GM12801 (cell line): ENCODE data around the gene PPP1R13B.

ENCODE experiments used
- TF ChIP-seq, protein P1 (sequence below): IDR thresholded peaks from one replicate; pipeline ENCODE4 v1.5.1; 2011; ENCODE audit warnings: control low read depth; ENCODE audit not compliant: insufficient read length; ENCODE audit errors: extremely low read depth

PPP1R13B gene

GRCh38 chr14:103702497-103703432 lies 144.6 kb downstream of the PPP1R13B start:
- TF ChIP-seq, protein P1, sequence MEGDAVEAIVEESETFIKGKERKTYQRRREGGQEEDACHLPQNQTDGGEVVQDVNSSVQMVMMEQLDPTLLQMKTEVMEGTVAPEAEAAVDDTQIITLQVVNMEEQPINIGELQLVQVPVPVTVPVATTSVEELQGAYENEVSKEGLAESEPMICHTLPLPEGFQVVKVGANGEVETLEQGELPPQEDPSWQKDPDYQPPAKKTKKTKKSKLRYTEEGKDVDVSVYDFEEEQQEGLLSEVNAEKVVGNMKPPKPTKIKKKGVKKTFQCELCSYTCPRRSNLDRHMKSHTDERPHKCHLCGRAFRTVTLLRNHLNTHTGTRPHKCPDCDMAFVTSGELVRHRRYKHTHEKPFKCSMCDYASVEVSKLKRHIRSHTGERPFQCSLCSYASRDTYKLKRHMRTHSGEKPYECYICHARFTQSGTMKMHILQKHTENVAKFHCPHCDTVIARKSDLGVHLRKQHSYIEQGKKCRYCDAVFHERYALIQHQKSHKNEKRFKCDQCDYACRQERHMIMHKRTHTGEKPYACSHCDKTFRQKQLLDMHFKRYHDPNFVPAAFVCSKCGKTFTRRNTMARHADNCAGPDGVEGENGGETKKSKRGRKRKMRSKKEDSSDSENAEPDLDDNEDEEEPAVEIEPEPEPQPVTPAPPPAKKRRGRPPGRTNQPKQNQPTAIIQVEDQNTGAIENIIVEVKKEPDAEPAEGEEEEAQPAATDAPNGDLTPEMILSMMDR, result no peak

DNA sequence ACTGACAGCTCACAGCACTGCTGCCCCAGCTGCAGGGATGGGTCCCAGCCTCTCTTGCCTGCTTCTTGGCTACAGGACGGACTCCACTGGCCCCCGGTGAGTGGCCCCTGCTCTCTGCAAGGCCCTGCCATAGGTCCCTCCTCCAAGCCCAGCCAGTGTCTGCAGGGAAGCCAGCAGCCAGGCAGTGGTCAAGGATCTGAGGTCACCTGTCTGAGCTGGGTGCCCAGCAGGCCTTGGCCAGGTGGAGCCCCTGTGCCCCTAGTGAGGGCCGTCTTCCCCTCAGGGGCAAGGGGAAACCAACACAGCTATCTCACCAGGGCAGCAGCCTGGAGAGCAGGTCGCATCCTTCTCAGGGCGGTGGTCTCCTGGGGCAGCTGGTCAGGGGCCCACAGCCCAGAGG lies 145.3 kb downstream of the PPP1R13B start:
- TF ChIP-seq, protein P1, result no peak

- TF ChIP-seq, protein P1, result no peak
Measured at GRCh38 chr14:103700753-103701490, 146.5 kb downstream of the PPP1R13B start.

DNA sequence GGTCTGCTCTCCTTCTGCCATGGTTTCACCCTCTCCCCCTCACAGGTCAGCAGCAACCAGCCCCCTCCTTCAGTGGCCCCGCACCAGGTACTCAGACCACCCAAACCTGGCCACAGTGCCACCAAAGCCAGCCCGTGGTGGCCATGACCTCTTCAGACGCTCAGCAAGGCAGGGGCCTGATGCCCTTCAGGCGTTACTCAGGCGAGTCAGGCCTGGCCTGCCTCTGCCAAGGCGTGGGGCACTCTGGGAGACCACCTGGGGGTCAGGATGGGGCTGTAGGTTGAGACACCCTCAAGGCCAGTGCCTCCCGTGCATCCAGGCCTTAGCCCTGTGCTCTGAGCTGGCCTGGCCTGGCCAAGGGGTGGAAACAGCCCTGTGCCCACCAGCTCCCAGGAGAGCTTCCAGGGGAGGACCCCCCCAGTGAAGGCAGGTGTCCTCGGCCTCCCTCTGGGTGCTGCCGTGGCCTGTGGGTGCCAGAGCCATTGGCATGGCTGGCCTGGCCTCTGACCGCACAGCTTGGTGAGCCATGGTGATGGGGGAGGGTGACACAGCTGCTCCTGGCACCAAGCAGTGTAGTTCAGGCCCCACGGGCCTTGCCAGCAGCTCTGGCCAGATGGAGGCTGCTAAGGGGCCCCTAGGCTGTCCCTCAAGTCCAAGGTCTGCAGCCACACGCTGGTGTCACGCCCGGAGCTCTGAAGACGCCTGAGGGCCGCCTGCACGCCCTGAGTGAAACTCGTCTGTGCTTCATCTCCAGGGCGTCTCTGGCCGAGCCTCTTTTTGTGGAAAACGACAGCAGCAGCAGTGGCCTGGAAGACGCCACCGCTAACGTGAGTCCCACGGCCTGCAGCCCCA lies 147.2 kb downstream of the PPP1R13B start:
- TF ChIP-seq, protein P1, result no peak

DNA sequence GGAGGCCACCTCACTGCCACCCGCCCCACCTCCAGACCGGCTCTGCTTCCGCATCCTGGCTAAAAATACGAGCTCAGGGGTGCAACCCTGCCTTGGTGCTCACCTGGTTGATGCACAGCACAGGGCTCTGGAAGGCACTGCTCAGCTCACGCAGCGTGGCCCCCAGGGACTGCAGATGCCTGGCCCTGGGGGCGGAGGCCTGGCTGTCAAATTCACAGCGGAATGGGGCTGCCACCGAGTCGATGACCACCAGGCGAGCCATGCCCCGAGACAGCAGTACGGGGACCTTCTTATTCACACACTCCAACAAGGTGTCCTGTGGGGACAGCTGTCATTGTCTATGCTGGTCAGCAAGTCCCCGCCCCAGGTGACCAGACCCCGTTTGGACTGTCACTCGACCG lies 148.1 kb downstream of the PPP1R13B start:
- TF ChIP-seq, protein P1, result no peak

- TF ChIP-seq, protein P1, result no peak
Measured at GRCh38 chr14:103698380-103699260, 148.8 kb downstream of the PPP1R13B start.
